ENCODE measurements around the gene ERRFI1.
A peak's percentile ranks its signal among the peaks of the same experiment; 100 is the strongest.

ERRFI1 gene

DNA sequence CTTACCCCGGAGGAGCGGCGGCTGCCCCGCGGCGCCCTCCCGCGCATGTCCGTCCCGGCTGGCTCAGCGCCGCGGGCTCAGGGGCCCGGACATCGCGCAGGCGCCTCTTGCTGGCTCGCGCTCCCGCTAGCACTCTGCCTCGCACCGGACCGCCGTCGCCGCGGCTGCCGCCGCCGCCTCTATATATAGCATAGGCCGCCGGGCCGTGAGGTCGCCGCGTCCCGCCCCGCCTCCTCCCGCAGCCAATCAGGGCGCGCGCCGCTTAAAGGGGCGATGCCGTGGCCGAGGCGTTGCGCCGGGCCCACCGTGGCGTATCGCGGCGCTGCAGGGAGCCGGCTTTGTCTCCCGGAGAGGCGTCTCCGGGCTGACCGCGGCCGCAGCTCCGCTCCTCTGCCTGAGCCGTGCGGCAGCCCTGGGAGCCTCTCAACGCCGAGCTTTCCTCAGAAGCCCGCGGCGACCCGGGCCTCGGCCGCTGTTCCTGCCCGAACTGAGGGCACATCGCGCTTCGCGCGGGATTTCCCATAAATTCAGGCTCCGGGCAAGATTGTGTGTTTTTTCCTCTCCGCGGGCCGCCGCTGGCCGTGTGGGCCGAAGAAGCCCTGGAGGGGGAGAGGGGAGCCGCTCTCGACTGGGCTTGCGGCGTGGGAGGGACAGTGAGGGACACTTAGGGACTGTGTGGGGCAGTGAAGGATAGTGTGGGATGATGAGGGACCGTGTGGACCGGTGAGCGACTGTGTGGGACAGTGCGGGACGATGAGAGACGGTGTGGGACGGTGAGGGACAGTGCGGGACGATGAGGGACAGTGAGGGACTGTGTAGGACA is at the start of gene ERRFI1:
Gene ERRFI1, minus strand, starts transcription at position 157 of the 823 bp plus-strand sequence. CDS start 10,690 bp downstream, outside the sequence.
- TF ChIP-seq CEBPB (IDR thresholded peaks at IDR 0.05) (no peak), FOXM1 (IDR thresholded peaks at IDR 0.05; ENCODE audit: borderline replicate concordance, low read depth) (no peak), TAF1 (IDR thresholded peaks at IDR 0.05; ENCODE audit: low read depth) (peak; percentile 84; the same call in 1 of the 2 replicates), EP300 (IDR thresholded peaks at IDR 0.05; ENCODE audit: borderline replicate concordance) (no peak), TCF12 (IDR thresholded peaks at IDR 0.05; ENCODE audit: low read depth) (no peak), NFIC (IDR thresholded peaks at IDR 0.05) (no peak; the same call in 1 of the 2 replicates), RAD21 (IDR thresholded peaks at IDR 0.05; ENCODE audit: low read depth) (no peak), ZBTB7A (IDR thresholded peaks at IDR 0.05; ENCODE audit: low read depth) (0 out of 2 replicates have a peak, but pooled peaks have one; percentile 11), TEAD4 (IDR thresholded peaks at IDR 0.05) (no peak; the same call in none of the 2 replicates), EGR1 (IDR thresholded peaks at IDR 0.05) (0 out of 2 replicates have a peak, but pooled peaks have one; percentile 4), MAX (IDR thresholded peaks at IDR 0.05) (peak; percentile 95), CREB1 (IDR thresholded peaks at IDR 0.05; ENCODE audit: low read depth) (no peak; the same call in 1 of the 2 replicates), YY1 (IDR thresholded peaks at IDR 0.05; ENCODE audit: low read depth) (0 out of 2 replicates have a peak, but pooled peaks have one; percentile 41), USF1 (IDR thresholded peaks at IDR 0.05) (no peak)
- TF ChIP-seq, protein P1, sequence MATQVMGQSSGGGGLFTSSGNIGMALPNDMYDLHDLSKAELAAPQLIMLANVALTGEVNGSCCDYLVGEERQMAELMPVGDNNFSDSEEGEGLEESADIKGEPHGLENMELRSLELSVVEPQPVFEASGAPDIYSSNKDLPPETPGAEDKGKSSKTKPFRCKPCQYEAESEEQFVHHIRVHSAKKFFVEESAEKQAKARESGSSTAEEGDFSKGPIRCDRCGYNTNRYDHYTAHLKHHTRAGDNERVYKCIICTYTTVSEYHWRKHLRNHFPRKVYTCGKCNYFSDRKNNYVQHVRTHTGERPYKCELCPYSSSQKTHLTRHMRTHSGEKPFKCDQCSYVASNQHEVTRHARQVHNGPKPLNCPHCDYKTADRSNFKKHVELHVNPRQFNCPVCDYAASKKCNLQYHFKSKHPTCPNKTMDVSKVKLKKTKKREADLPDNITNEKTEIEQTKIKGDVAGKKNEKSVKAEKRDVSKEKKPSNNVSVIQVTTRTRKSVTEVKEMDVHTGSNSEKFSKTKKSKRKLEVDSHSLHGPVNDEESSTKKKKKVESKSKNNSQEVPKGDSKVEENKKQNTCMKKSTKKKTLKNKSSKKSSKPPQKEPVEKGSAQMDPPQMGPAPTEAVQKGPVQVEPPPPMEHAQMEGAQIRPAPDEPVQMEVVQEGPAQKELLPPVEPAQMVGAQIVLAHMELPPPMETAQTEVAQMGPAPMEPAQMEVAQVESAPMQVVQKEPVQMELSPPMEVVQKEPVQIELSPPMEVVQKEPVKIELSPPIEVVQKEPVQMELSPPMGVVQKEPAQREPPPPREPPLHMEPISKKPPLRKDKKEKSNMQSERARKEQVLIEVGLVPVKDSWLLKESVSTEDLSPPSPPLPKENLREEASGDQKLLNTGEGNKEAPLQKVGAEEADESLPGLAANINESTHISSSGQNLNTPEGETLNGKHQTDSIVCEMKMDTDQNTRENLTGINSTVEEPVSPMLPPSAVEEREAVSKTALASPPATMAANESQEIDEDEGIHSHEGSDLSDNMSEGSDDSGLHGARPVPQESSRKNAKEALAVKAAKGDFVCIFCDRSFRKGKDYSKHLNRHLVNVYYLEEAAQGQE (IDR thresholded peaks at IDR 0.05; ENCODE audit: low read depth) = no peak

DNA sequence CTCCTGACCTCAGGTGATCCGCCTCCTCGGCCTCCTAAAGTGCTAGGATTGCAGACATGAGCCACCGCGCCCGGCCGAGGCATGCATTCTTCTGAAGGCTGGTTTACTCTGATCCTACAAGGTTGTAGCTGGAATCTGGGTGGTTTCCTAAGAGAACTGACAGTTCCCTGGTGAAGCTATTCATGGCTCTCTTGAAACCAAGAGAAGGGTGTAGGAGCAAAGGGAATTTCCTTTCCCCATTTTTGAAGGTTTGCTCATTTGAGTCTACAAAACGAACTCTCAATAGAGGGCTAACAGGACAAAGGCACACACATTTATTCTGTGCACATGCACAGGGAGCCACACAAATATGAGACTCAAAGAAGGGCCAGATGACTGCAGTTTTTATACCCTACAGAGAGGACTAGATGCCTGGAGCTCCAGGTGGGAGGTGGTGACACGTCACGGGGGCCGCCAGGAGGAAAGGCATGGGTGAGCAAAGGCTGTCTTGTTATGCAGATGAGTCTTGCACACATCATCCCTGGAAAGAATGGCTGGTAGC is 49.5 kb upstream of the ERRFI1 start:
- no peak for TF ChIP-seq ZBTB7A (IDR thresholded peaks at IDR 0.05; ENCODE audit: low read depth)
- peak; percentile 29; the same call in 1 of the 2 replicates for TF ChIP-seq MAX (IDR thresholded peaks at IDR 0.05)

- peak; percentile 27; the same call in 1 of the 2 replicates for TF ChIP-seq USF1 (IDR thresholded peaks at IDR 0.05)
- peak; percentile 43; the same call in 1 of the 2 replicates for TF ChIP-seq TCF12 (IDR thresholded peaks at IDR 0.05; ENCODE audit: low read depth)
- TF ChIP-seq RAD21 (IDR thresholded peaks at IDR 0.05; ENCODE audit: low read depth) = no peak
- TF ChIP-seq YY1 (IDR thresholded peaks at IDR 0.05; ENCODE audit: low read depth) = no peak
- peak; percentile 23; the same call in 1 of the 2 replicates for TF ChIP-seq EP300 (IDR thresholded peaks at IDR 0.05; ENCODE audit: borderline replicate concordance)
Measured at GRCh38 chr1:8073112-8073855, 47.2 kb upstream of the ERRFI1 start.

- TF ChIP-seq EP300 (IDR thresholded peaks at IDR 0.05; ENCODE audit: borderline replicate concordance) (peak; percentile 92), TEAD4 (IDR thresholded peaks at IDR 0.05) (peak; percentile 82), TCF12 (IDR thresholded peaks at IDR 0.05; ENCODE audit: low read depth) (peak; percentile 93), RAD21 (IDR thresholded peaks at IDR 0.05; ENCODE audit: low read depth) (peak; percentile 34; the same call in 1 of the 2 replicates), FOXM1 (IDR thresholded peaks at IDR 0.05; ENCODE audit: borderline replicate concordance, low read depth) (peak; percentile 81), CREB1 (IDR thresholded peaks at IDR 0.05; ENCODE audit: low read depth) (no peak), EGR1 (IDR thresholded peaks at IDR 0.05) (peak; percentile 59; the same call in 1 of the 2 replicates), CEBPB (IDR thresholded peaks at IDR 0.05) (peak; percentile 10; the same call in 1 of the 2 replicates), TAF1 (IDR thresholded peaks at IDR 0.05; ENCODE audit: low read depth) (peak; percentile 53; the same call in 1 of the 2 replicates), USF1 (IDR thresholded peaks at IDR 0.05) (peak; percentile 36; the same call in 1 of the 2 replicates), NFIC (IDR thresholded peaks at IDR 0.05) (peak; percentile 84), ZBTB7A (IDR thresholded peaks at IDR 0.05; ENCODE audit: low read depth) (no peak), MAX (IDR thresholded peaks at IDR 0.05) (peak; percentile 78), YY1 (IDR thresholded peaks at IDR 0.05; ENCODE audit: low read depth) (peak; percentile 80)
- TF ChIP-seq, protein P1 (IDR thresholded peaks at IDR 0.05; ENCODE audit: low read depth) = no peak
Measured at GRCh38 chr1:8070381-8070811, 44.3 kb upstream of the ERRFI1 start.

Measured in Ishikawa (cell line).